Ureter (tissue), 1 donor: ENCODE measurements around the gene ANOS1. TPM values are rescaled to one million over a fixed set of nuclear protein-coding genes. Genes with fewer than 3 reads are reported as not detected.
"Not testable (repeated sequence)": the region's sequence is repeated elsewhere in the genome, so short reads cannot be mapped to it uniquely, and the experiment has no call there.

Experiments
- DNase-seq: peaks from one replicate; pipeline ENCODE4 v3.0.0-alpha.2; 2020; ENCODE audit warnings: low spot score
- total RNA-seq: library from RNA; stranded (reverse); gene quantifications from one replicate; pipeline ENCODE4 v1.2.4, GENCODE V29; 2023
- donor health status: DM: yes; HTN: yes; CAD: no.

The ANOS1 gene
- total RNA-seq = 2.3 TPM

- no peak for DNase-seq
Measured at GRCh38 chrX:8731559-8732395, at the start of gene ANOS1. Gene ANOS1, minus strand, starts transcription at chrX:8732137. Its CDS starts 101 bp downstream, at chrX:8732036.

- DNase-seq = no peak
Measured at GRCh38 chrX:8773117-8773516, 41.2 kb upstream of the ANOS1 start.

- no peak for DNase-seq
Measured at GRCh38 chrX:8760021-8760420, 28.1 kb upstream of the ANOS1 start.

GRCh38 chrX:8758706-8759105 lies 26.8 kb upstream of the ANOS1 start:
- DNase-seq = not testable (repeated sequence)

- DNase-seq = not testable (repeated sequence)
Measured at GRCh38 chrX:8757609-8758389, 25.9 kb upstream of the ANOS1 start.

- no peak for DNase-seq
Measured at GRCh38 chrX:8755813-8756212, 23.9 kb upstream of the ANOS1 start.

- DNase-seq = no peak
Measured at GRCh38 chrX:8755116-8755515, 23.2 kb upstream of the ANOS1 start.

GRCh38 chrX:8749697-8750096 lies 17.8 kb upstream of the ANOS1 start:
- DNase-seq = no peak

GRCh38 chrX:8748855-8749254 lies 16.9 kb upstream of the ANOS1 start:
- no peak for DNase-seq

- DNase-seq = no peak
Measured at GRCh38 chrX:8743126-8743732, 11.3 kb upstream of the ANOS1 start.

- DNase-seq = no peak
Measured at GRCh38 chrX:8741981-8742380, 10.0 kb upstream of the ANOS1 start.

- no peak for DNase-seq
Measured at GRCh38 chrX:8738588-8739189, 6.8 kb upstream of the ANOS1 start.

GRCh38 chrX:8737883-8738282 lies 5.9 kb upstream of the ANOS1 start:
- no peak for DNase-seq

- no peak for DNase-seq
Measured at GRCh38 chrX:8730812-8731558, 952 bp downstream of the ANOS1 start.

- no peak for DNase-seq
Measured at GRCh38 chrX:8729811-8730210, 2.1 kb downstream of the ANOS1 start.

GRCh38 chrX:8728932-8729535 lies 2.9 kb downstream of the ANOS1 start:
- no peak for DNase-seq

- no peak for DNase-seq
Measured at GRCh38 chrX:8726031-8726652, 5.8 kb downstream of the ANOS1 start.

- no peak for DNase-seq
Measured at GRCh38 chrX:8724300-8724699, 7.6 kb downstream of the ANOS1 start.

- DNase-seq = no peak
Measured at GRCh38 chrX:8721536-8721935, 10.4 kb downstream of the ANOS1 start.

- no peak for DNase-seq
Measured at GRCh38 chrX:8720136-8720535, 11.8 kb downstream of the ANOS1 start.

- DNase-seq = no peak
Measured at GRCh38 chrX:8717354-8717753, 14.6 kb downstream of the ANOS1 start.
